DOHH2 (cell line): ENCODE results near the gene F2R.
"Not testable (repeated sequence)": the region's sequence is repeated elsewhere in the genome, so short reads cannot be mapped to it uniquely, and the experiment has no call there.

Source experiments
- H3F3A ChIP-seq: fragments of 200-600 bp; sonication (generic), shearing (Covaris generic); 2 replicates; pipeline ENCODE4 v1.6.0; 2016; ENCODE audit warnings: antibody characterized with exemption, mild to moderate bottlenecking; ENCODE audit not compliant: control insufficient read depth, insufficient read depth
- H3K27ac ChIP-seq: fragments of 200-600 bp; sonication (generic); 2 replicates; pipeline ENCODE4 v1.5.1; 2014; ENCODE audit warnings: low read depth, mild to moderate bottlenecking, low read length, moderate library complexity
- H3K27me3 ChIP-seq: fragments of 200-600 bp; sonication (generic); 2 replicates; pipeline ENCODE4 v1.6.1; 2014; ENCODE audit warnings: mild to moderate bottlenecking, low read length, mixed read lengths; ENCODE audit not compliant: control insufficient read depth
- H3K36me3 ChIP-seq: fragments of 200-600 bp; sonication (generic); 2 replicates; pipeline ENCODE4 v1.6.1; 2014; ENCODE audit warnings: mild to moderate bottlenecking, low read length, moderate library complexity, mixed read lengths; ENCODE audit not compliant: control insufficient read depth
- H3K4me1 ChIP-seq: fragments of 200-600 bp; sonication (generic); 2 replicates; pipeline ENCODE4 v1.6.1; 2014; ENCODE audit warnings: mild to moderate bottlenecking, low read length, mixed read lengths; ENCODE audit not compliant: control insufficient read depth
- H3K4me2 ChIP-seq: fragments of 200-600 bp; sonication (generic); 2 replicates; pipeline ENCODE4 v1.6.0; 2014; ENCODE audit warnings: mild to moderate bottlenecking, low read length, moderate library complexity
- H3K4me3 ChIP-seq: fragments of 200-600 bp; sonication (generic); 2 replicates; pipeline ENCODE4 v1.5.1; 2014; ENCODE audit warnings: mild to moderate bottlenecking, low read length, mixed read lengths
- H3K79me2 ChIP-seq: fragments of 200-600 bp; sonication (generic); 2 replicates; pipeline ENCODE4 v1.6.1; 2014; ENCODE audit warnings: mild to moderate bottlenecking, low read length, mixed read lengths; ENCODE audit not compliant: control insufficient read depth
- H3K9me2 ChIP-seq: fragments of 200-600 bp; sonication (generic); replicated peaks from 2 replicates; pipeline ENCODE4 v1.6.1; 2014; ENCODE audit warnings: mild to moderate bottlenecking, low read length, mixed read lengths; ENCODE audit not compliant: control insufficient read depth
- H3K9me3 ChIP-seq: fragments of 200-600 bp; sonication (generic); 2 replicates; pipeline ENCODE4 v1.6.1; 2014; ENCODE audit warnings: antibody characterized with exemption, low read length, mixed read lengths; ENCODE audit not compliant: control insufficient read depth, insufficient read depth
- H4K20me1 ChIP-seq: fragments of 200-600 bp; sonication (generic); 2 replicates; pipeline ENCODE4 v1.6.0; 2014; ENCODE audit warnings: low read depth, mild to moderate bottlenecking, antibody characterized with exemption, low read length, moderate library complexity; ENCODE audit not compliant: control insufficient read depth, insufficient read depth
- EZH2phosphoT487 ChIP-seq: fragments of 200-600 bp; sonication (generic); IDR thresholded peaks from 2 replicates; pipeline ENCODE4 v1.6.1; 2017; ENCODE audit warnings: borderline replicate concordance, mild to moderate bottlenecking, antibody characterized with exemption, low read length, moderate library complexity, mixed read lengths
- TF ChIP-seq, protein P1 (sequence below): fragments of 200-600 bp; sonication (generic); IDR thresholded peaks from one replicate; pipeline ENCODE4 v1.5.1; 2014; ENCODE audit warnings: antibody characterized with exemption, mild to moderate bottlenecking, low read depth, low read length; ENCODE audit not compliant: poor library complexity, severe bottlenecking

The F2R gene

DNA sequence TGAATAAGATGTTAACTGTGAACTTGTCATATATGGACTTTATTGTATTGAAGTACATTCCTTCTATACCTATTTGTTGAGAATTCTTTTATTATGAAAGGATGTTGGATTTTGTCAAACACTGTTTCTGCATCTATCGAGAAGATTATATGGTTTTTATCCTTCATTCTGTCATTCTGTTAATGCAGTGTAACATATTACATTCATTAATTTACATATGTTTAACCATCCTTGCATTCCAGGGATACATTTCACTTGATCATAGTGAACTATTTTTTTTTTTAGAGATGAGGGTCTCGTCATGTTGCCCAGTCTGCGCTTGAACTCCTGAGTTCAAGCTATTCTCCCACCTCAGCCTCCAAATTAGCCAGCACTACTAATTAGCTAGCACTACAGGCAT is 48.4 kb downstream of the F2R start:
- no peak overlapping the region for H3K27ac ChIP-seq
- H3K4me3 ChIP-seq, result no peak overlapping the region
- H3K27me3 ChIP-seq, result 0 out of 2 replicates have a peak, but pooled peaks cover 2% of the 10 kb centered on the region
- no peaks in the 10 kb centered on the region for H4K20me1 ChIP-seq
- TF ChIP-seq, protein P1, sequence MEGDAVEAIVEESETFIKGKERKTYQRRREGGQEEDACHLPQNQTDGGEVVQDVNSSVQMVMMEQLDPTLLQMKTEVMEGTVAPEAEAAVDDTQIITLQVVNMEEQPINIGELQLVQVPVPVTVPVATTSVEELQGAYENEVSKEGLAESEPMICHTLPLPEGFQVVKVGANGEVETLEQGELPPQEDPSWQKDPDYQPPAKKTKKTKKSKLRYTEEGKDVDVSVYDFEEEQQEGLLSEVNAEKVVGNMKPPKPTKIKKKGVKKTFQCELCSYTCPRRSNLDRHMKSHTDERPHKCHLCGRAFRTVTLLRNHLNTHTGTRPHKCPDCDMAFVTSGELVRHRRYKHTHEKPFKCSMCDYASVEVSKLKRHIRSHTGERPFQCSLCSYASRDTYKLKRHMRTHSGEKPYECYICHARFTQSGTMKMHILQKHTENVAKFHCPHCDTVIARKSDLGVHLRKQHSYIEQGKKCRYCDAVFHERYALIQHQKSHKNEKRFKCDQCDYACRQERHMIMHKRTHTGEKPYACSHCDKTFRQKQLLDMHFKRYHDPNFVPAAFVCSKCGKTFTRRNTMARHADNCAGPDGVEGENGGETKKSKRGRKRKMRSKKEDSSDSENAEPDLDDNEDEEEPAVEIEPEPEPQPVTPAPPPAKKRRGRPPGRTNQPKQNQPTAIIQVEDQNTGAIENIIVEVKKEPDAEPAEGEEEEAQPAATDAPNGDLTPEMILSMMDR, result no peak
- no peak for TF ChIP-seq EZH2phosphoT487
- H3F3A ChIP-seq, result no peaks in the 10 kb centered on the region
- no peaks in the 10 kb centered on the region for H3K36me3 ChIP-seq
- peaks cover 6% of the 10 kb centered on the region for H3K9me3 ChIP-seq
- no peaks in the 10 kb centered on the region for H3K79me2 ChIP-seq
- H3K4me2 ChIP-seq, result no peak overlapping the region
- no peaks in the 10 kb centered on the region for H3K9me2 ChIP-seq
- H3K4me1 ChIP-seq, result no peaks in the 10 kb centered on the region

DNA sequence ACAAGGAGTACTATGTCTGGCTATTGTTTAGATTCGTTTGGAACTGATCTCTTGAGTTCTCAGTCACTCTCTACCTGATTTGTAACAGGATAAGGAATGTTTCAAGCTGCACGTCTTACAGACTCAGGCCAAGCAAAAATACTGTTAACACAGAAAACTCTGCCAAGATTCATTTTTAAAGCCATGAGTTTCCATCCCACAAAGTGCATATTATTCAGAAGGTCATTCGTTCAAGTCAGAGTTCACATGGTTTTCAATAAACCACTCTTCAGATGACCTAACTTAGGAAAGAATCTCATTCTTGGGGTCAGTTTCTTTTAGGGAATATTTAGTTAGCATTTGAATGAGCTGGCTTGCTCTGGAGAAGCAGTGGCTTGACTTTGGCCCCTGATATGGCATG is 49.3 kb downstream of the F2R start:
- no peaks in the 10 kb centered on the region for H3K79me2 ChIP-seq
- H3F3A ChIP-seq, result no peaks in the 10 kb centered on the region
- H3K9me3 ChIP-seq, result peaks cover 6% of the 10 kb centered on the region
- H3K27me3 ChIP-seq, result 0 out of 2 replicates have a peak, but pooled peaks cover 2% of the 10 kb centered on the region
- H3K4me2 ChIP-seq, result no peak overlapping the region
- no peaks in the 10 kb centered on the region for H3K4me1 ChIP-seq
- no peaks in the 10 kb centered on the region for H3K9me2 ChIP-seq
- H3K27ac ChIP-seq, result no peak overlapping the region
- H4K20me1 ChIP-seq, result no peaks in the 10 kb centered on the region
- no peak overlapping the region for H3K4me3 ChIP-seq
- H3K36me3 ChIP-seq, result no peaks in the 10 kb centered on the region
- no peak for TF ChIP-seq EZH2phosphoT487
- TF ChIP-seq, protein P1, result no peak

DNA sequence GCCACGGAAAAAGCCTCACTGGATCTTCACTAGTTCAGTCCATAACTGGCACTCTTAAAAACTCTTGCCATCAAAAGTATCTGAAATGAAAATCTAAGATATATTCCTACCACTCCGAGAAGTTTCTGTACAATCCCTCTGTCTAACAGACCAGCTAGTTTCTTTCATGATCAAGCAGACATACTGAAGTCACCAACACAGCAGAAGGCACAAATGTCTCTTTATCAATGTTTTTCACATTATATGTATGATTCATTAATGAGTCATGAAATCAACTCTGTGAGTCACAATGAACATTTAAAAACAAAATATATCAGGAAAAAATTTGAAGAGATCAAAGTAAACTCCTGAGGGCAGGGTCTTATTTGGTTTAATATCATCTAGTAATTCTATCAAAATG is 50.8 kb downstream of the F2R start:
- Histone ChIP-seq H3K4me2 (no peak overlapping the region), H3K9me3 (peaks cover 6% of the 10 kb centered on the region), H3K4me3 (no peak overlapping the region), H3K27ac (no peak overlapping the region), H3K4me1 (no peaks in the 10 kb centered on the region), H3K36me3 (no peaks in the 10 kb centered on the region), H3F3A (no peaks in the 10 kb centered on the region), H3K27me3 (0 out of 2 replicates have a peak, but pooled peaks cover 2% of the 10 kb centered on the region), H3K79me2 (no peaks in the 10 kb centered on the region), H3K9me2 (no peaks in the 10 kb centered on the region), H4K20me1 (no peaks in the 10 kb centered on the region)
- TF ChIP-seq, protein P1, result no peak

DNA sequence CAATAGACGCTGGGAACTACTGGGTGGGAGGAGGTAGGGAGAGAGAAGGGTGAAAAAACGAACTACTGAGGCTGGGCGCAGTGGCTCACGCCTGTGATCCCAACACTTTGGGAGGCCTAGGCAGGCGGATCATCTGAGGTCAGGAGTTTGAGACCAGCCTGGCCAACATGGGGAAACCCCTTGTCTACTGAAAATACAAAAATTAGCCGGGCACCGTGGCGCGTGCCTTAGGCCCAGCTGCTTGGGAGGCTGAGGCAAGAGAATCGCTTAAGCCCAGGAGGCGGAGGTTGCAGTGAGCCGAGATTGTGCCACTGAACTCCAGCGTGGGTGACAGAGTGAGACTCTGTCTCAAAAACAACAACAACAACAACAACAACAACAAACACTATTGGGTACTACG is 55.1 kb downstream of the F2R start:
- not testable (repeated sequence) for H4K20me1 ChIP-seq, H3K27me3 ChIP-seq, H3K4me2 ChIP-seq, H3K36me3 ChIP-seq, H3K79me2 ChIP-seq, H3K27ac ChIP-seq, H3K9me2 ChIP-seq, H3K4me1 ChIP-seq, H3K9me3 ChIP-seq, H3K4me3 ChIP-seq, H3F3A ChIP-seq
